ENCODE data around the gene SNX25. TPM values are rescaled to one million over a fixed set of nuclear protein-coding genes. Genes with fewer than 3 reads are reported as not detected.

The SNX25 gene
- total and polyA plus RNA-seq, 10 of the 15 experiments (the other 5 are each of a cell fraction or from before 2014, with no cell fraction given): 11.2 to 117 (median 62.8) TPM

DNA sequence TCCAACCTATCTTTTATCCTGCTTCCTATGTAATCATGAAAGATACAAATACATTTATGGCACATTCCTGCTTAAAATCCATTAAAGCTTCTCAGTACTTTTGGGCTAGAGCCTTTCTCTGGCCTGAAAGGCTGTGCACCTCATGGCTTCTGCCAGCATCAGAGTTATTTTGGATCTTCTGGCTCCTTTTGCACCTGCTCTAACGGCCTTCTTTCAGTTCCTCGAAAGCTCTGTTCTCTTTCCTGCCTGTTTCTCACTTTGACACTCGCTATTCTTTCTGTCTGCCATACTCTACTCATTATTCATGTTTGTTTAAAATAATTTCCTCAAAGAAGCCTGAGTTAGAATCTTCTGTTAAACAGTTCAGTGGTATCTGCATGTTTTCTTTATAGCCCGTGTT is 100.4 kb downstream of the SNX25 start (continued):
- TF ChIP-seq ATF2 (IDR thresholded peaks at IDR 0.05; ENCODE audit: low read length): no peak
- TF ChIP-seq TCF7 (IDR thresholded peaks at IDR 0.05; ENCODE audit: borderline replicate concordance): peak; percentile 49; the same call in 1 of the 2 replicates
- TF ChIP-seq, protein P1, sequence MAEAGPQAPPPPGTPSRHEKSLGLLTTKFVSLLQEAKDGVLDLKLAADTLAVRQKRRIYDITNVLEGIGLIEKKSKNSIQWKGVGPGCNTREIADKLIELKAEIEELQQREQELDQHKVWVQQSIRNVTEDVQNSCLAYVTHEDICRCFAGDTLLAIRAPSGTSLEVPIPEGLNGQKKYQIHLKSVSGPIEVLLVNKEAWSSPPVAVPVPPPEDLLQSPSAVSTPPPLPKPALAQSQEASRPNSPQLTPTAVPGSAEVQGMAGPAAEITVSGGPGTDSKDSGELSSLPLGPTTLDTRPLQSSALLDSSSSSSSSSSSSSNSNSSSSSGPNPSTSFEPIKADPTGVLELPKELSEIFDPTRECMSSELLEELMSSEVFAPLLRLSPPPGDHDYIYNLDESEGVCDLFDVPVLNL (IDR thresholded peaks at IDR 0.05; ENCODE audit: low read depth, low read length): no peak
- no peak for TF ChIP-seq LARP7 (IDR thresholded peaks at IDR 0.05)
- no peak for TF ChIP-seq IRF5 (IDR thresholded peaks at IDR 0.05; ENCODE audit: borderline replicate concordance)
- TF ChIP-seq SUZ12 (IDR thresholded peaks at IDR 0.05; ENCODE audit: unreplicated experiment): no peak
- TF ChIP-seq JUNB (IDR thresholded peaks at IDR 0.05): peak; percentile 68
- no peak for TF ChIP-seq NFYB (IDR thresholded peaks at IDR 0.05; ENCODE audit: insufficient read depth, low read depth, low read length)
- no peak for TF ChIP-seq KDM1A (IDR thresholded peaks at IDR 0.05; ENCODE audit: borderline replicate concordance)
- peak; percentile 45; the same call in 1 of the 2 replicates for TF ChIP-seq PKNOX1 (IDR thresholded peaks at IDR 0.05)
- peak; percentile 91 for TF ChIP-seq SPI1 (IDR thresholded peaks at IDR 0.05; ENCODE audit: borderline replicate concordance, insufficient read depth, low read depth, low read length)
- TF ChIP-seq RELA (IDR thresholded peaks at IDR 0.05; ENCODE audit: borderline replicate concordance, partially characterized antibody): no peak
- TF ChIP-seq ZSCAN29 (IDR thresholded peaks at IDR 0.05): no peak; the same call in 1 of the 2 replicates
- TF ChIP-seq BCL11A (IDR thresholded peaks at IDR 0.05; ENCODE audit: low read depth, low read length): peak; percentile 85
- TF ChIP-seq BRCA1 (IDR thresholded peaks at IDR 0.05; ENCODE audit: low read depth, low read length): no peak
- TF ChIP-seq, protein P2, sequence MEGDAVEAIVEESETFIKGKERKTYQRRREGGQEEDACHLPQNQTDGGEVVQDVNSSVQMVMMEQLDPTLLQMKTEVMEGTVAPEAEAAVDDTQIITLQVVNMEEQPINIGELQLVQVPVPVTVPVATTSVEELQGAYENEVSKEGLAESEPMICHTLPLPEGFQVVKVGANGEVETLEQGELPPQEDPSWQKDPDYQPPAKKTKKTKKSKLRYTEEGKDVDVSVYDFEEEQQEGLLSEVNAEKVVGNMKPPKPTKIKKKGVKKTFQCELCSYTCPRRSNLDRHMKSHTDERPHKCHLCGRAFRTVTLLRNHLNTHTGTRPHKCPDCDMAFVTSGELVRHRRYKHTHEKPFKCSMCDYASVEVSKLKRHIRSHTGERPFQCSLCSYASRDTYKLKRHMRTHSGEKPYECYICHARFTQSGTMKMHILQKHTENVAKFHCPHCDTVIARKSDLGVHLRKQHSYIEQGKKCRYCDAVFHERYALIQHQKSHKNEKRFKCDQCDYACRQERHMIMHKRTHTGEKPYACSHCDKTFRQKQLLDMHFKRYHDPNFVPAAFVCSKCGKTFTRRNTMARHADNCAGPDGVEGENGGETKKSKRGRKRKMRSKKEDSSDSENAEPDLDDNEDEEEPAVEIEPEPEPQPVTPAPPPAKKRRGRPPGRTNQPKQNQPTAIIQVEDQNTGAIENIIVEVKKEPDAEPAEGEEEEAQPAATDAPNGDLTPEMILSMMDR (IDR thresholded peaks at IDR 0.05 in 2 of 3, conservative IDR thresholded peaks at IDR 0.05 in 1 of 3; ENCODE audit: control insufficient read depth in 2 of 3, extremely low read depth in 1 of 3, insufficient read depth in 1 of 3, low read depth in 3 of 3, low read length in 3 of 3): no peak
- TF ChIP-seq ZNF24 (IDR thresholded peaks at IDR 0.05): no peak
- TF ChIP-seq WRNIP1 (IDR thresholded peaks at IDR 0.05; ENCODE audit: borderline replicate concordance, low read depth, low read length): no peak
- no peak for TF ChIP-seq KLF5 (IDR thresholded peaks at IDR 0.05; ENCODE audit: partially characterized antibody)
- no peak for TF ChIP-seq CEBPB (IDR thresholded peaks at IDR 0.05; ENCODE audit: borderline replicate concordance in 1 of 2, low read depth in 2 of 2, low read length in 2 of 2)
- no peak for TF ChIP-seq CBX3 (IDR thresholded peaks at IDR 0.05; ENCODE audit: borderline replicate concordance, low read depth)
- no peak for TF ChIP-seq RUNX3 (IDR thresholded peaks at IDR 0.05; ENCODE audit: low read length)
- TF ChIP-seq TARDBP (IDR thresholded peaks at IDR 0.05; ENCODE audit: borderline replicate concordance): no peak
- no peak for TF ChIP-seq NKRF (conservative IDR thresholded peaks at IDR 0.05)
